Karpas-422 (cell line): Measurements from ENCODE around the gene MYO15A. TPM values are rescaled to one million over a fixed set of nuclear protein-coding genes. Genes with fewer than 3 reads are reported as not detected.

ENCODE experiments used
- DNase-seq: peaks from one replicate; pipeline ENCODE4 v3.0.0-alpha.2; 2015
- H2AFZ ChIP-seq: fragments of 200-600 bp; sonication (generic); 2 replicates; pipeline ENCODE4 v1.6.1; 2014; ENCODE audit warnings: antibody characterized with exemption, low read length, mixed read lengths
- H3K27ac ChIP-seq: fragments of 200-600 bp; sonication (generic); 2 replicates; pipeline ENCODE4 v1.5.1; 2014; ENCODE audit warnings: mild to moderate bottlenecking, low read length, moderate library complexity
- H3K27me3 ChIP-seq: fragments of 200-600 bp; sonication (generic); 2 replicates; pipeline ENCODE4 v1.6.1; 2014; ENCODE audit warnings: low read length, mixed read lengths
- H3K36me3 ChIP-seq: fragments of 200-600 bp; sonication (generic); 2 replicates; pipeline ENCODE4 v1.6.1; 2014; ENCODE audit warnings: low read length, mixed read lengths; ENCODE audit not compliant: insufficient read depth
- H3K4me1 ChIP-seq: fragments of 200-600 bp; sonication (generic); 2 replicates; pipeline ENCODE4 v1.6.1; 2014; ENCODE audit warnings: mild to moderate bottlenecking, low read length, mixed read lengths
- H3K4me2 ChIP-seq: fragments of 200-600 bp; sonication (generic); 2 replicates; pipeline ENCODE4 v1.6.1; 2014; ENCODE audit warnings: low read length, low read depth, mild to moderate bottlenecking; ENCODE audit not compliant: poor library complexity, severe bottlenecking
- H3K4me3 ChIP-seq: fragments of 200-600 bp; sonication (generic); 2 replicates; pipeline ENCODE4 v1.5.1; 2014; ENCODE audit warnings: mild to moderate bottlenecking, antibody characterized with exemption, low read length, mixed read lengths
- H3K79me2 ChIP-seq: fragments of 200-600 bp; sonication (generic); 2 replicates; pipeline ENCODE4 v1.6.1; 2014; ENCODE audit warnings: mild to moderate bottlenecking, low read length, mixed read lengths
- H3K9ac ChIP-seq: fragments of 200-600 bp; sonication (generic); 2 replicates; pipeline ENCODE4 v1.6.0; 2014; ENCODE audit warnings: low read length
- H3K9me2 ChIP-seq: fragments of 200-600 bp; sonication (generic), shearing (Covaris generic); replicated peaks from 2 replicates; pipeline ENCODE4 v1.6.0; 2014; ENCODE audit warnings: mild to moderate bottlenecking, low read length, moderate library complexity; ENCODE audit not compliant: insufficient read depth
- H3K9me3 ChIP-seq: fragments of 300-700, 200-600 bp; sonication (generic); 2 replicates; pipeline ENCODE4 v1.6.1; 2014; ENCODE audit warnings: low read length, mixed read lengths
- H4K20me1 ChIP-seq: fragments of 200-600 bp; sonication (generic); 2 replicates; pipeline ENCODE4 v1.6.1; 2014; ENCODE audit warnings: mild to moderate bottlenecking, antibody characterized with exemption, low read length, low read depth; ENCODE audit not compliant: insufficient read depth
- total RNA-seq: library from RNA; depleted of rRNA; stranded (reverse); fragments of >200 nt; shearing (Covaris generic); gene quantifications from 2 replicates; pipeline ENCODE4 v1.2.3, GENCODE V29; 2014; ENCODE audit warnings: low replicate concordance

Gene MYO15A
- total RNA-seq, 1 experiment from 2014 or later, result 1.3 TPM

GRCh38 chr17:18107061-18107790, 1.3 kb upstream of the MYO15A start:
- no peak overlapping the region for H3K4me3 ChIP-seq
- no peaks in the 10 kb centered on the region for H3K27me3 ChIP-seq
- no peak overlapping the region for H3K27ac ChIP-seq
- no peaks in the 10 kb centered on the region for H3K79me2 ChIP-seq
- no peak overlapping the region for H3K9ac ChIP-seq
- H3K9me3 ChIP-seq, result no peaks in the 10 kb centered on the region
- no peaks in the 10 kb centered on the region for H3K9me2 ChIP-seq
- H3K4me1 ChIP-seq, result no peaks in the 10 kb centered on the region
- H3K4me2 ChIP-seq, result no peak overlapping the region
- no peak overlapping the region for H2AFZ ChIP-seq
- no peak for DNase-seq
- H3K36me3 ChIP-seq, result no peaks in the 10 kb centered on the region
- H4K20me1 ChIP-seq, result 0 out of 2 replicates have a peak, but pooled peaks cover 4% of the 10 kb centered on the region

- H3K27ac ChIP-seq, result no peak overlapping the region
- no peaks in the 10 kb centered on the region for H3K4me1 ChIP-seq
- no peaks in the 10 kb centered on the region for H3K36me3 ChIP-seq
- H3K9ac ChIP-seq, result no peak overlapping the region
- H3K4me2 ChIP-seq, result no peak overlapping the region
- no peak for DNase-seq
- H3K9me3 ChIP-seq, result no peaks in the 10 kb centered on the region
- no peaks in the 10 kb centered on the region for H3K27me3 ChIP-seq
- H3K4me3 ChIP-seq, result no peak overlapping the region
- no peaks in the 10 kb centered on the region for H3K79me2 ChIP-seq
- no peak overlapping the region for H2AFZ ChIP-seq
- 0 out of 2 replicates have a peak, but pooled peaks cover 4% of the 10 kb centered on the region for H4K20me1 ChIP-seq
- no peaks in the 10 kb centered on the region for H3K9me2 ChIP-seq
Measured at GRCh38 chr17:18107971-18108370, 585 bp upstream of the MYO15A start.

GRCh38 chr17:18109935-18110485, 1.5 kb downstream of the MYO15A start:
- no peaks in the 10 kb centered on the region for H3K79me2 ChIP-seq
- no peak overlapping the region for H3K9ac ChIP-seq

GRCh38 chr17:18110636-18111145, 2.1 kb downstream of the MYO15A start:
- no peak overlapping the region for H3K9ac ChIP-seq
- no peaks in the 10 kb centered on the region for H3K36me3 ChIP-seq
- H3K27ac ChIP-seq, result no peak overlapping the region
- no peaks in the 10 kb centered on the region for H3K9me2 ChIP-seq
- H3K27me3 ChIP-seq, result no peaks in the 10 kb centered on the region
- no peaks in the 10 kb centered on the region for H3K9me3 ChIP-seq
- no peak overlapping the region for H2AFZ ChIP-seq
- H3K4me3 ChIP-seq, result no peak overlapping the region
- no peaks in the 10 kb centered on the region for H3K4me1 ChIP-seq
- H3K4me2 ChIP-seq, result no peak overlapping the region
- H3K79me2 ChIP-seq, result no peaks in the 10 kb centered on the region
- no peak for DNase-seq
- H4K20me1 ChIP-seq, result 0 out of 2 replicates have a peak, but pooled peaks cover 4% of the 10 kb centered on the region

More at GRCh38 chr17:18109935-18110485, 1.5 kb downstream of the MYO15A start:
- Histone ChIP-seq H2AFZ (no peak overlapping the region), H3K36me3 (no peaks in the 10 kb centered on the region), H3K27ac (no peak overlapping the region), H4K20me1 (0 out of 2 replicates have a peak, but pooled peaks cover 4% of the 10 kb centered on the region), H3K4me1 (no peaks in the 10 kb centered on the region), H3K4me3 (no peak overlapping the region), H3K9me2 (no peaks in the 10 kb centered on the region), H3K9me3 (no peaks in the 10 kb centered on the region), H3K27me3 (no peaks in the 10 kb centered on the region), H3K4me2 (no peak overlapping the region)
- no peak for DNase-seq

GRCh38 chr17:18111330-18111971, 2.9 kb downstream of the MYO15A start:
- Histone ChIP-seq H3K4me3 (no peak overlapping the region), H3K4me2 (no peak overlapping the region), H3K9ac (no peak overlapping the region), H2AFZ (no peak overlapping the region), H3K9me2 (no peaks in the 10 kb centered on the region), H3K4me1 (no peaks in the 10 kb centered on the region), H3K27me3 (no peaks in the 10 kb centered on the region), H3K79me2 (no peaks in the 10 kb centered on the region), H3K9me3 (no peaks in the 10 kb centered on the region), H3K36me3 (no peaks in the 10 kb centered on the region), H4K20me1 (0 out of 2 replicates have a peak, but pooled peaks cover 4% of the 10 kb centered on the region), H3K27ac (no peak overlapping the region)
- DNase-seq, result no peak

GRCh38 chr17:18115517-18115916, 7.0 kb downstream of the MYO15A start:
- Histone ChIP-seq H3K4me1 (no peaks in the 10 kb centered on the region), H3K79me2 (no peaks in the 10 kb centered on the region), H3K9me2 (no peaks in the 10 kb centered on the region), H3K4me3 (no peak overlapping the region), H3K27ac (no peak overlapping the region), H3K4me2 (no peak overlapping the region), H3K9ac (no peak overlapping the region), H3K9me3 (no peaks in the 10 kb centered on the region), H4K20me1 (no peaks in the 10 kb centered on the region), H3K36me3 (no peaks in the 10 kb centered on the region), H2AFZ (no peak overlapping the region), H3K27me3 (no peaks in the 10 kb centered on the region)
- no peak for DNase-seq

GRCh38 chr17:18116078-18116477, 7.5 kb downstream of the MYO15A start:
- no peak overlapping the region for H3K4me3 ChIP-seq
- H3K4me2 ChIP-seq, result no peak overlapping the region
- no peaks in the 10 kb centered on the region for H3K9me2 ChIP-seq
- no peaks in the 10 kb centered on the region for H3K9me3 ChIP-seq
- no peak overlapping the region for H3K9ac ChIP-seq
- no peaks in the 10 kb centered on the region for H3K79me2 ChIP-seq
- DNase-seq, result no peak
- H3K27ac ChIP-seq, result no peak overlapping the region
- no peaks in the 10 kb centered on the region for H3K36me3 ChIP-seq
- H2AFZ ChIP-seq, result no peak overlapping the region
- H4K20me1 ChIP-seq, result no peaks in the 10 kb centered on the region
- H3K4me1 ChIP-seq, result no peaks in the 10 kb centered on the region
- H3K27me3 ChIP-seq, result no peaks in the 10 kb centered on the region

GRCh38 chr17:18117533-18117932, 9.0 kb downstream of the MYO15A start:
- Histone ChIP-seq H3K4me2 (no peak overlapping the region), H3K27me3 (no peaks in the 10 kb centered on the region), H3K9ac (no peak overlapping the region), H2AFZ (no peak overlapping the region), H4K20me1 (no peaks in the 10 kb centered on the region), H3K4me3 (no peak overlapping the region), H3K4me1 (no peaks in the 10 kb centered on the region), H3K79me2 (no peaks in the 10 kb centered on the region), H3K9me2 (no peaks in the 10 kb centered on the region), H3K27ac (no peak overlapping the region), H3K36me3 (no peaks in the 10 kb centered on the region), H3K9me3 (no peaks in the 10 kb centered on the region)
- DNase-seq, result no peak
